ENCODE data around the gene JOSD2.

JOSD2 gene

DNA sequence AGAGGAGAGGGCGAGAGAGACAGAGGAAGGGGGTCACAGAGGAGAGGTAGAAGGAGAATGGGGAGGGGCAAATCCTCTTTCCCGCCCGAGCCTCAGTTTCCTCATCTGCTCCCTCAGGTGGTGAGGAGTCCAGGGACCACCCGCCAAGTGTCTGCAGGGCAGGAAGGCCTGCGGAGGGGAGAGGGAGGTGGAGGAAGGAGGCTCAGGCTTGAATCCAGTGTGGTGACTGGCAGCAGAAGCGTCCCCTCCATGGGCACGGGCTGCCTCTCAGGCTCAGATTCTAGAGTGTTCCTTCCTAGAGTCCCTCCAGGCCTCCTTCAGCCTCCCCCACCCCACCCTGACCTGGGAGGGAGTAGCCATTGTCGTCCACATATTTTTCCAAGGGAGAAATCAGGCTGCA lies 17.8 kb downstream of the JOSD2 start:
- DNase-seq (ENCODE audit: low read depth) = no peak

DNA sequence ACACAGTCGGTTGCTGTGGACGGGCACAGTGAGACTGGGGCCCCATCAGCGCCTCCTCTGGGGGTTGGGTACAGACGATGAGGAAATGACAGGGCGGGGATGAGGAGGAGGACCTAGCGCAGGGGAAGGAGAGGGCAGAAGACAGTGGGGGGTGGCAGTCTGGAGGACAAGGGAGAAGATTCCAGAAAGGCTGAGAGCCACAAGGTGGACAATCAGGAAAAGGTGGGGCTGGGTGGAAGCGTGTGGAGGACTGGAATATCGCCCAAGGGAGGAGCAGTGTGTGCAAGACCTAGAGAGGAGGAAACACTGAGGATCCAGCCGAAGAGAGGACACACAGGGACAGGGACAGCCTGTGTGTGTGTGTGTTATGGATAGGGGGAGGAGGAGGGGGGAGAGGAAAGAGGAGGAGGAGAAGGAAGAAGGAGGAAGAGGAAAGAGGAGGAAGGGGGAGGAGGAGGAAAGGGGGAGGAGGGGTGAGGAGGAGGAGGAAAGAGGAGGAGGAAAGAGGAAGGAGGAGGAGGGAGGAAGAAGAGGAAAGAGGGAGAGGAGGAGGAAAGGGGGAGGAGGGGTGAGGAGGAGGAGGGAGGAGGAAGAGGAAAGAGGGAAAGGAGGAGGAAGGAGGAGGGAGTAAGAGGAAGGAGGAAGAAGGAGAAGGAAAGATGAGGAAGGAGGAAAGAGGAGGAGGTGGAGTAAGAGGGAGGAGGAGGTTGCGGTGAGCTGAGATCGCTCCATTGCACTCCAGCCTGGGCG lies 18.5 kb downstream of the JOSD2 start:
- DNase-seq (ENCODE audit: low read depth) = no peak

DNA sequence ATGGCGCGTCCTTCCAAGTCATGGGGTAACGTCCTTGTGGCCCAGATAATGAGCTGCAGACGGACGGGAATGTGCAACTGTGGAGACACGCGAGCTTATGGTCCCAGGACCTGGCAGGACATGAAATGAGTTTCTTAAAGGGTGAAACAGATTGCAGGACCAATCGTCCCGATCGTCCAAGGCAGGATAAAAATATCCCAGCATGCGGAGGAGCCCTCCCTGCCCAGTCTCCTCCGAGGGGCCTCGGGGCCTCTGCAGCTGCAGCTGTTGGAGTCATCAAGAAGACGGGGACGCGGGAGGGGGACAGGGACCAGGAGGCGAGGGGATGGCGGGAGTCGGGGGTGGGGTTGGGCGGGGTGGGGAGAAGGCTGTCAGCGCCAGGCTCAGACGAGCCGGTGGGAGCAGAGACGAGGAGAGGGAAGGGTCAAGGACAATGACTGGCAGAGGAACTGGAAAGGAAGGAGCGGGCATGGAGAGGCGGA lies 20.0 kb downstream of the JOSD2 start:
- DNase-seq (ENCODE audit: low read depth) = no peak

DNA sequence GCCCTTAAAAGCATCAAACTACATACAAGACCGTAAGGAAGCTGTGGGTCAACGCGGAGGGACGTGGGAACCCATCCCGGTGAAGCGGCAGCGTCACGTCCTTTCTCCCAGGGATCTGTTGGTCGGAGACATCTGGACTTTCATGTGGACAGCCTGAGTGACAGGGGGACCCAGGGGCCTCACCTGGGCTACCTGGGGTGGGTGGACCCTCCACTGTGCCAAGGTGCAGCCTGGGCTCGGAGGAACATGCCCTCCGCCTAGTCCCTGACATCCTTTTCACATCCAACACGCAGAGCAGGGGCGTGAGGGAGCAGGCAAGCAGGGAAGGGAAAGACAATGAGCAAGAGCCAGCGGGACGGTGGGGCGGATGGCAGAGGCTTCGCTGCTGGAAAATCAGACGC lies 20.6 kb downstream of the JOSD2 start:
- no peak for DNase-seq (ENCODE audit: low read depth)

GRCh38 chr19:50489461-50490011 lies 21.5 kb downstream of the JOSD2 start:
- no peak for DNase-seq (ENCODE audit: low read depth)

- no peak for DNase-seq (ENCODE audit: low read depth)
These were observed 22.4 kb downstream of the JOSD2 start for GRCh38 chr19:50488389-50489194.

DNA sequence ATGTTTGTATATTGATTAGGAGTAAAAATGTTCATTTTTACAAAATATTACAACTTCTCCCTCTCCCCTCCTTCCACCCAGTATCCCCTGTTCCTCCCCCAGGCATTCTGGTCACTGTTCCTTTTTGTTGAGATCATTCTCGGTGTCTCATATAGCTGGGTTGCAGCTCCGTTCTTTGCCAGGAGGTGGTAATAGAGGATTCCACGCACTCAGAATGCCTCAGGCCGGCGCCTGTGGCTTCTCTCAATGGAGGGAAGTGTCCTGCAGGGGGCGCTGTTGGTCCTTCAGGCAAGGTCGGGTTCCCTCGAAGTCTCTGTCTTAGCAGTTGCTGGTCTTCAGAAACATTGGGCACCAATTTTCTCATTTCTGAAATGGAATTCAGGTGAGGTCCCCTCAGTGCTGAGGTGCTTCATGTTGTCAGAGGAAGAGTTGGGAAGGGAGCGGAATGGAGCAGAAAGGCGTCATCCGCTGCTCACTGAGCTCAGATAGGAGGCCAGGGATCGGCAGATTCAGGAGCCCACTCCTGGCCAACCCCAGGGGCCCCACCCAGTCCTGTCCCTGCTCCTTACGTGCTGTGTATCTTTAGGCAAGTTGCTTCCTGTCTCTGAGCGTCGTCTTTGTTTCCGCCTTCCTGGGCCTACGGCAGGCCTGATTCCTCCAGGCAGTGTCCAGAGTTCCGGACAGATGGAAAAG lies 24.0 kb downstream of the JOSD2 start:
- DNase-seq (ENCODE audit: low read depth) = peak; percentile 42

DNA sequence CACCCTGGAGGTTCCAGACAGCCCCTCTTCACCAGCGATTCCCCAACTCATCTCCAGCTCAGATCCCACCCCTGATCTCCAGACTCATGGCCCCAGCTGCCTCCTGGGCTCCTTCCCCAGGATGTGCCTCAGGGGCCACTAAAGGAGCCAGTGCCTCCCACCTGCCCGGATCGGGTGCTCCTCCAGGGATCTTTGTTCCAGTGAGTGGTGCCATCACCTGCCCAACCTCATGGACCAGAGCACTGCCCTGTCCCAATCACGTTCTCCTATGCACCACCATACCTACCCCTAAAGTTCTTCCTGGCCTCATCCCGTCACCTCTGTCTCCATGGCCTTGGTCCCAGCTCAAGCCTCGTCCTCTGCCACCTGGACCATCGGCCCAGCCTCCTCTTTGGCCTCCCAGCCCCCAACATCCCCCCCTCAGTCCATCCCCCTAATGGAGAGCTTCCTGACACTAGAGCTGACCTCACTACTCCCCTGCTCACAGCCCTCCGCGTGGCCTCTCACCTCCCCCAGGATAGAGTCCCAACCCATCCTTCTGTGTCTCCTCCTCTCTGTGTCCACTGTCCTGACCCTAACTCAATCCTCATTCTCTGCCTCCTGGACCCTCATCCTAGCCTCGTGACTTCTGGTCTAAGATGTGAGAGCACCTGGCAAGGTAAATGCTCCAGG lies 25.6 kb downstream of the JOSD2 start:
- DNase-seq (ENCODE audit: low read depth) = no peak

DNA sequence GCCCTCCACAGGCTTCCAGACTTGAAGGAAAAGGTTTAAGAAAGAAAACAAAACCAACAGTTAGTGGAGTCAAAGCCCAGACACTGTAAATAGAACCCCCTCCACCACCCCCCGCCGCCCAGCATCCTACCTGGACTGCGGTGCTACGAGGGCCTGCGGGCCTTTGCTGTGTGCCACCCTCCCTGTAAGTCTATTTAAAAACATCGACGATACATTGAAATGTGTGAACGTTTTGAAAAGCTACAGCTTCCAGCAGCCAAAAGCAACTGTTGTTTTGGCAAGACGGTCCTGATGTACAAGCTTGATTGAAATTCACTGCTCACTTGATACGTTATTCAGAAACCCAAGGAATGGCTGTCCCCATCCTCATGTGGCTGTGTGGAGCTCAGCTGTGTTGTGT lies 28.1 kb downstream of the JOSD2 start:
- DNase-seq (ENCODE audit: low read depth) = no peak

GRCh38 chr19:50482271-50482855 lies 28.6 kb downstream of the JOSD2 start:
- no peak for DNase-seq (ENCODE audit: low read depth)

GRCh38 chr19:50481351-50482149 lies 29.4 kb downstream of the JOSD2 start:
- no peak for DNase-seq (ENCODE audit: low read depth)

- DNase-seq (ENCODE audit: low read depth) = no peak
These were observed 30.5 kb downstream of the JOSD2 start for GRCh38 chr19:50480281-50481111.

GRCh38 chr19:50479761-50480251 lies 31.2 kb downstream of the JOSD2 start:
- no peak for DNase-seq (ENCODE audit: low read depth)

DNA sequence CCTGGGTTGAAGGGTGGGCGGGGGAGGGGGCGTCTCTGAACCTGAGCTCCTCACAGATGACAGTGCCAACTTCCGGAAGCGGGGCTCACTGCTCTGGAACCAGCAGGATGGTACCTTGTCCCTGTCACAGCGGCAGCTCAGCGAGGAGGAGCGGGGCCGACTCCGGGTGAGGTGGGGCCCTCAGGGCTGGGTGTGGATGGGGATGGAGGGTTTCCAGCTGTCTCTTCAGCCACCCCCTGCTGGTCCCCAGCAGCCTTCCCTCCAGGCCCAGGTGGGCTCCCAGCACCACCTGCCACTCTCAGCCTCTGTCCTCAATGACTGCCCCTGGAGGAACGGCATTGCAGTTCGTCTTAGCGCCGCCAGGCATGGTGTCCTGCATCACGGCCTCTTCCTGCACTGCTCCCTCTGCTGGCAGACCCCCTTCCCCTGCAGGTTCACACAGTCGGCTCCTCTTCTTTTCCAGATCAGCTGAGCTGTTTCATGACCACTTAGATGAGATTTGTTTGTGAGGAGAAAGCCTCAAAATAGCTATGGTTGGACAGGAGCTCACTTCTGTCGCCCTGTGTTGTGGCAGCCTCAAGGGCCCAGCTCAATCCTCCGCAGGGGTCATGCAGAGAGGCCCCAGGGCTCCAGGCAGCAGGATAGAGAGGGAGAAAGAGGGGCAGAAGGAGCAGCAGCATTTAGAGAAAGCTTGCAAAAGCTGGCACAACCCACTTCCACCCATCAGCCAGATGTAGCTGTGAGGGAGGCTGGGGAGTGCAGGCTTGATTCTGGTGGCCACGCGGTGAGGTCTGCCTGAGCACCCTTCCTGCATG lies 31.9 kb downstream of the JOSD2 start:
- no peak for DNase-seq (ENCODE audit: low read depth)

GRCh38 chr19:50477751-50478515 lies 33.1 kb downstream of the JOSD2 start:
- no peak for DNase-seq (ENCODE audit: low read depth)

DNA sequence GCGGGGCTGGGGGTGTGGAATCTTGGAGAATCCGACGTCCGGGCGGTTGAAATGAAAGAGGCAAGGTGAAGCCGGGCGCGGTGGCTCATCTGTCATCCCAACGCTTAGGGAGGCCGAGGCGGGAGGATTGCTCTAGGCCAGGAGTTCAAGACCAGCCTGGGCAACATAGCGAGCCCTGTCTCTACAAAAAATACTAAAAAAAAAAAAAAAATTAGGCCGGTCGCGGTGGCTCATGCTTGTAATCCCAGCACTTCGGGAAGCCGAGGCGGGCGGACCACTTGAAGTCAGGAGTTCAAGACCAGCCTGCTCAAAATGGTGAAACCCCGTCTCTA lies 34.1 kb downstream of the JOSD2 start:
- DNase-seq (ENCODE audit: low read depth) = no peak

GRCh38 chr19:50476224-50476906 lies 34.6 kb downstream of the JOSD2 start, which contains the start of the genes EMC10 and GARIN5A:
Gene EMC10, plus strand, starts transcription at chr19:50476507. Its CDS starts 38 bp downstream, at chr19:50476545.
Gene GARIN5A, minus strand, starts transcription at chr19:50476848. Its CDS starts 460 bp downstream, at chr19:50476388.
- DNase-seq (ENCODE audit: low read depth) = peak; percentile 87

Measured in stimulated activated CD8-positive, alpha-beta memory T cell treated with anti-CD3 and anti-CD28 coated beads, Interleukin-4, amount 100 ng/mL, for 24 hours (primary cell).